Tibial artery (tissue), 4 donors: ENCODE measurements around the gene ELP1.

ENCODE experiments used
- DNase-seq, 2 donors: peaks; one replicate each; pipeline ENCODE4 v3.0.0-alpha.2; 2019
- H3K27ac ChIP-seq, 2 donors: fragments of 200-600 bp; sonication (generic) in 1 of 2; 1 replicate in 1 of 2; 2 replicates in 1 of 2; pipeline ENCODE4 v1.5.1; 2018 to 2019; ENCODE audit warnings: mild to moderate bottlenecking in 1 of 2
- H3K27me3 ChIP-seq, 2 donors: fragments of 200-600 bp; sonication (generic) in 1 of 2; one replicate each; pipeline versions ENCODE4 v1.5.1 to v1.6.0; 2016 to 2019
- H3K36me3 ChIP-seq, 3 donors: fragments of 200-600 bp; sonication (generic) in 2 of 3; one replicate each; pipeline ENCODE4 v1.5.1; 2016 to 2019; ENCODE audit warnings: mild to moderate bottlenecking in 2 of 3
- H3K4me1 ChIP-seq, 4 donors: fragments of 200-600 bp; sonication (generic) in 2 of 4; 1 replicate in 3 of 4; 2 replicates in 1 of 4; pipeline ENCODE4 v1.5.1; 2016 to 2019
- H3K4me3 ChIP-seq, 2 donors: fragments of 200-600 bp; sonication (generic) in 1 of 2; 1 replicate in 1 of 2; 2 replicates in 1 of 2; pipeline ENCODE4 v1.5.1; 2018 to 2019; ENCODE audit warnings: mild to moderate bottlenecking in 2 of 2
- H3K9me3 ChIP-seq, 3 donors: fragments of 200-600 bp; sonication (generic) in 1 of 3; one replicate each; pipeline ENCODE4 v1.5.1; 2016 to 2019
- CTCF ChIP-seq, 2 experiments: fragments of 200-600 bp in 1 of 2; fragments of 450-650 bp in 1 of 2; IDR thresholded peaks; one replicate each; pipeline ENCODE4 v1.5.1; 2017 to 2019; ENCODE audit warnings: antibody characterized with exemption in 2 of 2, mild to moderate bottlenecking in 1 of 2, moderate library complexity in 1 of 2
- intact Hi-C: fragments of 100-400 bp; cut with DNase I; formaldehyde crosslinking; loops from one replicate; pipeline ENCODE4 v1.15.0; 2023; ENCODE audit warnings: low total_unique reads

Gene ELP1

GRCh38 chr9:108885643-108886348 lies 48.1 kb downstream of the ELP1 start:
- no peak for DNase-seq
- no peak overlapping the region for H3K4me3 ChIP-seq
- H3K27me3 ChIP-seq: no peaks in the 10 kb centered on the region
- H3K4me1 ChIP-seq: no peaks in the 10 kb centered on the region
- TF ChIP-seq CTCF (IDR thresholded peaks at IDR 0.05): no peak
- intact Hi-C loops: no loop called here
- no peak overlapping the region for H3K27ac ChIP-seq
- no peaks in the 10 kb centered on the region for H3K9me3 ChIP-seq
- H3K36me3 ChIP-seq: peaks cover 48 to 78% (median 53%) of the 10 kb centered on the region in 3 donors

GRCh38 chr9:108884701-108885100 lies 49.2 kb downstream of the ELP1 start:
- H3K36me3 ChIP-seq: peaks cover 48 to 78% (median 58%) of the 10 kb centered on the region in 3 donors
- intact Hi-C loops: no loop called here
- DNase-seq: no peak

GRCh38 chr9:108883085-108883484 lies 50.8 kb downstream of the ELP1 start:
- no peak overlapping the region for H3K27ac ChIP-seq
- H3K36me3 ChIP-seq: peaks cover 50 to 78% (median 56%) of the 10 kb centered on the region in 3 donors
- no peaks in the 10 kb centered on the region for H3K9me3 ChIP-seq
- TF ChIP-seq CTCF (IDR thresholded peaks at IDR 0.05): no peak
- no peak for DNase-seq
- intact Hi-C loops: no loop called here
- H3K4me1 ChIP-seq: no peaks in the 10 kb centered on the region
- no peaks in the 10 kb centered on the region for H3K27me3 ChIP-seq
- H3K4me3 ChIP-seq: no peak overlapping the region

More at GRCh38 chr9:108884701-108885100, 49.2 kb downstream of the ELP1 start:
- no peak overlapping the region for H3K4me3 ChIP-seq
- H3K27ac ChIP-seq: no peak overlapping the region
- no peaks in the 10 kb centered on the region for H3K9me3 ChIP-seq
- H3K4me1 ChIP-seq: no peaks in the 10 kb centered on the region
- TF ChIP-seq CTCF (IDR thresholded peaks at IDR 0.05): no peak
- no peaks in the 10 kb centered on the region for H3K27me3 ChIP-seq

GRCh38 chr9:108882052-108882888 lies 51.7 kb downstream of the ELP1 start:
- H3K27me3 ChIP-seq: no peaks in the 10 kb centered on the region
- TF ChIP-seq CTCF (IDR thresholded peaks at IDR 0.05): no peak
- no peak overlapping the region for H3K4me3 ChIP-seq
- no peak for DNase-seq
- H3K36me3 ChIP-seq: peaks cover 53 to 78% (median 56%) of the 10 kb centered on the region in 3 donors
- H3K27ac ChIP-seq: no peak overlapping the region
- no peaks in the 10 kb centered on the region for H3K9me3 ChIP-seq
- no peaks in the 10 kb centered on the region for H3K4me1 ChIP-seq
- intact Hi-C loops: no loop called here

GRCh38 chr9:108880738-108881316 lies 53.1 kb downstream of the ELP1 start:
- Histone ChIP-seq H3K9me3 (no peaks in the 10 kb centered on the region), H3K4me1 (no peaks in the 10 kb centered on the region), H3K27ac (no peak overlapping the region), H3K27me3 (no peaks in the 10 kb centered on the region), H3K4me3 (no peak overlapping the region), H3K36me3 (peaks cover 62 to 79% (median 67%) of the 10 kb centered on the region in 3 donors)
- intact Hi-C loops: no loop called here
- no peak for TF ChIP-seq CTCF (IDR thresholded peaks at IDR 0.05)
- no peak for DNase-seq
